Cerebellar cortex (tissue), 1 donor: ENCODE data around the gene CDCA8.
"Not testable (repeated sequence)": the region's sequence is repeated elsewhere in the genome, so short reads cannot be mapped to it uniquely, and the experiment has no call there.

ENCODE experiments used
- DNase-seq: peaks from one replicate; pipeline ENCODE4 v3.0.0-alpha.2; 2015; ENCODE audit warnings: low spot score

The CDCA8 gene

GRCh38 chr1:37718181-37718900 lies 26.0 kb downstream of the CDCA8 start:
- no peak for DNase-seq

- DNase-seq = no peak
Observed at GRCh38 chr1:37718901-37719571, 26.7 kb downstream of the CDCA8 start.

- no peak for DNase-seq
Observed at GRCh38 chr1:37719572-37720195, 27.4 kb downstream of the CDCA8 start.

GRCh38 chr1:37720231-37721130 lies 28.2 kb downstream of the CDCA8 start:
- no peak for DNase-seq

- DNase-seq = no peak
Observed at GRCh38 chr1:37721565-37721964, 29.2 kb downstream of the CDCA8 start.

GRCh38 chr1:37722181-37723071 lies 30.1 kb downstream of the CDCA8 start:
- no peak for DNase-seq

GRCh38 chr1:37723072-37723389 lies 30.7 kb downstream of the CDCA8 start:
- DNase-seq = no peak

- no peak for DNase-seq
Observed at GRCh38 chr1:37723390-37724078, 31.2 kb downstream of the CDCA8 start.

GRCh38 chr1:37724575-37724974 lies 32.3 kb downstream of the CDCA8 start:
- no peak for DNase-seq

GRCh38 chr1:37725851-37726613 lies 33.7 kb downstream of the CDCA8 start:
- DNase-seq = no peak

GRCh38 chr1:37726751-37727585 lies 34.7 kb downstream of the CDCA8 start:
- DNase-seq = no peak

- DNase-seq = no peak
Observed at GRCh38 chr1:37728416-37728815, 36.1 kb downstream of the CDCA8 start.

- DNase-seq = no peak
Observed at GRCh38 chr1:37730376-37730775, 38.1 kb downstream of the CDCA8 start.

GRCh38 chr1:37731312-37732019 lies 39.1 kb downstream of the CDCA8 start:
- DNase-seq = no peak

GRCh38 chr1:37732111-37732780 lies 39.9 kb downstream of the CDCA8 start:
- DNase-seq = no peak

GRCh38 chr1:37734629-37735591 lies 42.6 kb downstream of the CDCA8 start:
- DNase-seq = no peak

GRCh38 chr1:37737975-37738374 lies 45.7 kb downstream of the CDCA8 start:
- DNase-seq = not testable (repeated sequence)
